Measurements from ENCODE around the gene RNGTT.
"Not testable (repeated sequence)": the region's sequence is repeated elsewhere in the genome, so short reads cannot be mapped to it uniquely, and the experiment has no call there.

The RNGTT gene

DNA sequence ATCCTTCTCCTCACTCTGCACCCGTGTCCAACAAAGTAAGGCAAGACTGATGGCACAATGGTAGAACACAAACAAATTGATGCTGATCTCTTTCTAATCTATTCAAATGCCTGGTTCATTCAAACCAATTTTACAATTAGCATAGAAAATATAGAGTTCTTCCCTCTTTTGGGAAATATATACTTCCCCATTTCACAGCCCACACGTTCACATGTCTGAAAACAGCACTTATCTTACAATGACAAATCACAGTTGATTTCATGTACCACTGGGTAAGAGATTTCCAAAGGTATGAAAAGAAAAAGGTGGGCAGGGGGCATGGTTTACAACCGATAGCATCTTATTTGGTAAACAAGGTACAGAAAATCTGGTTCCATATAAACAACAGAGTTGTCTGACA is 137.6 kb downstream of the RNGTT start:
- DNase-seq (ENCODE audit: extremely low read depth in 1 of 2, low read depth in 1 of 2): no peak

- DNase-seq (ENCODE audit: extremely low read depth in 1 of 2, low read depth in 1 of 2): no peak
Observed at GRCh38 chr6:88823998-88824397, 139.4 kb downstream of the RNGTT start.

DNA sequence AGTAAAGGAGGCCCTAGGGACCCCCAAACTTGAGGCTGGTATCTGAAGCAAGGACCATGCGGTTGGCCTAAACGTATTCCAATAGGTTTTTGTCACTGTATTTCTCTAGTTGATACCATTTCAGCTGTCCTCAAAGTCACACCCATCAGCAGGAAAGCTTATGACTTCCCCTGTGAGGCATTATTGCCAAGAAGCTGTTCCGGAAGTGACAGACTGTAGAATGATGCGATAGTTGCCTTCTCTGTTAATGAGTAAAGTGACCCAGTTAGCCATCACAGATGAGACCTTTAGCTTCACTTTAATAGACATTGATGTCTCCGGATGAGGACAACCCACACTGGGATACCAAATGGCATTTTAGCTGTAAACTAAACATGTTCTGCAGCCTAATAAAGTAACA is 147.9 kb downstream of the RNGTT start:
- DNase-seq (ENCODE audit: extremely low read depth in 1 of 2, low read depth in 1 of 2): no peak

DNA sequence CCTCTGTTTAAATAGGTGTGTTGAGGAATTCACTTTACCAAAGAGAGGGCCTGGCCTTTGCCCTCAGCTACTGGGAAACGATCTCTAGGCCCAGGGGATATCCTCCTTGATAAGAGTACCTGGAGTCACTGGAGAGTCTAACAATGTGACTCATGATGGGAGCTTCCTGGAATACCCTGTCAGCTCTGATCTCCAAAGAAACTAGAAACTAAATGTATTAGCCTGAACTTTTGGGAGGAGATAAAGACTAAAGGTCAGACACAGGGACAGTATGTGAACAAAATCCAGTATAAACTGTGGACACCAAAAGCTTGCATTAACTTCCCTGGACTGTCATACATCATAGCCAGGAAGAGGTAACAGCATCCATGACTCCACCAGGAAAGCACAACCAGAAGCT is 148.5 kb downstream of the RNGTT start:
- DNase-seq (ENCODE audit: extremely low read depth in 1 of 2, low read depth in 1 of 2): no peak

- DNase-seq (ENCODE audit: extremely low read depth in 1 of 2, low read depth in 1 of 2): no peak
Observed at GRCh38 chr6:88813045-88813444, 150.4 kb downstream of the RNGTT start.

GRCh38 chr6:88810701-88811100 is 152.7 kb downstream of the RNGTT start:
- no peak for DNase-seq (ENCODE audit: extremely low read depth in 1 of 2, low read depth in 1 of 2)

DNA sequence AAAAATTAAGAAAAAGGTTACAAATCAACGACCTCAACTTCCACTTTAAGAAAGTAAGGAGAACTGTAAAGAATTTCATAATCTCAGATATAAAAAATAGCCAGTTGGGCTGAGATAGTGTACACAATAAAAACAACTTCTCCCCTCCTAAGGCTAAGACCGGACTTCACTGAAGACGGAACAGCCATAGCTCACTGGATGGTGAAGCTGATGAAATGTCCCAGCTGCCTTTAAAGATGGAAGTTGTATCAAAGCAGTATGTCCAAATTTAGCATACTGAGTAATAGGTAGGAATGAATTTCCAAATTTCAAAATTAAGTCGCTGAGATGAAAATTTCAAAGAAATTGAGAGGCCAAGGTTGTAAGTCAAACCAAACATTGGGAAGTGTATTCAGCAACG is 153.3 kb downstream of the RNGTT start:
- no peak for DNase-seq (ENCODE audit: extremely low read depth in 1 of 2, low read depth in 1 of 2)

GRCh38 chr6:88808381-88808780 is 155.0 kb downstream of the RNGTT start:
- DNase-seq (ENCODE audit: extremely low read depth in 1 of 2, low read depth in 1 of 2): no peak

GRCh38 chr6:88807622-88808021 is 155.8 kb downstream of the RNGTT start:
- DNase-seq (ENCODE audit: extremely low read depth in 1 of 2, low read depth in 1 of 2): no peak

DNA sequence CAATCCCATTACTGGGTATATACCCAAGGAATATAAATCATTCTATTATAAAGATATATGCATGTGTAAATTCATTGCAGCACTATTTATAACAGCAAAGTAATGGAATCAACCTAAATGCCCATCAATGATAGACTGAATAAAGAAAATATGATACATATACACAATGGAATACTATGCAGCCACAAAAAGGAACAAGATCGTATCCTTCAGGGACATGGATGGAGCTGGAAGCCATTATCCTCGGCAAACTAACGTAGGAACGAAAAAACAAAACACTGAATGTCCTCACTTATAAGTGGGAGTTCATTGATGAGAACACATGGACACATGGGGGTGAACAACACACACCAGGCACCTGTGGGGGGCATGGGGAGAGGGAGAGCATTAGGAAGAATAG is 156.7 kb downstream of the RNGTT start:
- DNase-seq (ENCODE audit: extremely low read depth in 1 of 2, low read depth in 1 of 2): no peak

GRCh38 chr6:88804701-88805100 is 158.7 kb downstream of the RNGTT start:
- no peak for DNase-seq (ENCODE audit: extremely low read depth in 1 of 2, low read depth in 1 of 2)

DNA sequence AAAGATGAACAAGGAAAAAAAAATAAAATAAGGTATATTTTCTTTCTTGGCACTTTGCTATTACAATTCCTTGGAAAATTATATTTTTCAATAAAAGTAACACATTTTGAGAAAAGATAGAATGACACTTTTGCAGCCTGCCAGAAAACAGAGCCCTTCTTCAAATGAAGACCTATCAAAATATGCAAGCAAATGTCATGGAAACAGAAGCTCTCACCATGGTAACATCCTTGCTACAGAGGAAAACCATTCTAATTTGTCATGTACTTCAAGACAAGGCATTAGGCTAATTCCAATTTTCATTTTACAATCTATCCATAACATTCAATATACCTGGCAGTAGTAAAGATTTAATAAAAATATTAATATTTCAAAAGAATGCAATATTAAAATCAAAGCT is 177.9 kb downstream of the RNGTT start:
- no peak for DNase-seq (ENCODE audit: extremely low read depth in 1 of 2, low read depth in 1 of 2)

GRCh38 chr6:88780714-88781389 is 182.6 kb downstream of the RNGTT start:
- peak in 1 of 2 donors; percentile 3 for DNase-seq (ENCODE audit: extremely low read depth in 1 of 2, low read depth in 1 of 2)

DNA sequence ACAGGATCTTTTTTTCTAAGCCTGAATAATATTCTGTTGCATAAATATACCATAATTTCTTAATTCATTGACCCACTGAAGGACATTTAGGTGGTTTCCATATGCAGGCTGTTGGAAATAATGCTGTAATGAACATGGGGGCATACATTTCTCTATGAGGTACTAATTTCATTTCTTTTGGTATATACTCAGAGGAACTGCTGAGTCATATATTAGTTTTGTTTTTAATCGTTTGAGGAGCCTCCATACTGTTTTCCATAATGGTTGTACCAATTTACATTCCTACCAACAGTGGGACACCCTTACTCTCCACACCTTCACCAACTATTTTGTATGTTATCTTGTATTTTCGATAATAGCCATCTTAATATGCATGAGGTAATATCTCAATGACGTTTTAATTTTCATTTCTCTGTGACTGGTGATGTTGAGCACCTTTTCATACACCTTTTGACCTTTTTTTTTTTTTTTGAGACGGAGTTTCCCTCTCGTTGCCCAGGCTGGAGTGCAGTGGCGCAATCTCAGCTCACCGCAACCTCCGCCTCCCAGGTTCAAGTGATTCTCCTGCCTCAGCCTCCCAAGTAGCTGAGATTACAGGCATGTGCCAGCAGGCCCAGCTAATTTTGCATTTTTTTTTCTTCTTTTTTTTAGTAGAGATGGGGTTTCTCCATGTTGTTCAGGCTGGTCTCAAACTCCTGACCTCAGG is 187.4 kb downstream of the RNGTT start:
- DNase-seq (ENCODE audit: extremely low read depth in 1 of 2, low read depth in 1 of 2): no peak

- not testable (repeated sequence) for DNase-seq (ENCODE audit: extremely low read depth in 1 of 2, low read depth in 1 of 2)
Observed at GRCh38 chr6:88768114-88768513, 195.3 kb downstream of the RNGTT start.

DNA sequence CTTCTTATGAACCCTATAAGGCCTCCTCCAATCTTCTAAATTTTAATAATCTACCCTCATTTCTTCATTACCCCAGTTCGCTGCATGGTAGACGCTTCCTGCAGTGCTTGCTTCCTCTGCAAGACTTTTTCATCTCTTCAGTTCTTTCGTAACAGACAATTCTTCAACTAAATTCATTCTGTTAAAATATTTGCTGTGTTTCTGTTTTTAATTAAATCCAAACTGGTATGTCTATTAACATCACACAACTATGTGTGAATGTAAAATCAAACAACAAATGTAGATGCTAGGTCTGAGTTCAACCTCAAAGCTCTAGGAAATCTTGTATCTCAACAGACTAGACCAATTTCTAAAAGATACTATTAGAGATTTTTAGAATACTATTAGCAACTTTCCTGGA is 199.3 kb downstream of the RNGTT start:
- no peak for DNase-seq (ENCODE audit: extremely low read depth in 1 of 2, low read depth in 1 of 2)

- DNase-seq (ENCODE audit: extremely low read depth in 1 of 2, low read depth in 1 of 2): no peak
Observed at GRCh38 chr6:88763160-88763559, 200.3 kb downstream of the RNGTT start.

GRCh38 chr6:88761237-88762031 is 202.0 kb downstream of the RNGTT start:
- no peak for DNase-seq (ENCODE audit: extremely low read depth in 1 of 2, low read depth in 1 of 2)

GRCh38 chr6:88760091-88760490 is 203.3 kb downstream of the RNGTT start:
- no peak for DNase-seq (ENCODE audit: extremely low read depth in 1 of 2, low read depth in 1 of 2)

DNA sequence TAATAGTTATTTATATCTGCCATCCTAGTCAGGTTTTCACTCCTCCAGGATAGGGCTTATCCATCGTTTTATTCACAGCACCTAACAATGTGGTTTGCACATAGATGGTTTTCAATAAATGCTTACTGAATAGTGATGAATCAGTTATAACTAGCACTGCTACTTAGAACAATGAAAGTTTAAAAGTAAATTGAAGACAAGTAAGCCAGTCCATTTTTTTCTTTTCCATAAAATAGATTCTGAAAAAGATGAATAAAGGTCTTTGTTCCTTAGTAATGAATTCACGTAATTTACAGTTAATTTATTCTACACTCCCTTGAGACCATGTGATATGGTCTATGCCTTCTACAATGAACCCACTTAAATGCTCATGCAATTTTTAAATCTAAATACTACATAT is 212.5 kb downstream of the RNGTT start:
- DNase-seq (ENCODE audit: extremely low read depth in 1 of 2, low read depth in 1 of 2): no peak

- no peak for DNase-seq (ENCODE audit: extremely low read depth in 1 of 2, low read depth in 1 of 2)
Observed at GRCh38 chr6:88749849-88750248, 213.6 kb downstream of the RNGTT start.

GRCh38 chr6:88748141-88748540 is 215.3 kb downstream of the RNGTT start:
- DNase-seq (ENCODE audit: extremely low read depth in 1 of 2, low read depth in 1 of 2): no peak
